Spleen (tissue), 7 donors: ENCODE measurements around the gene CPHXL2.

Source experiments
- POLR2A ChIP-seq, 3 donors: fragments of 450-650 bp; IDR thresholded peaks; one replicate each; pipeline ENCODE4 v1.5.1; 2017; ENCODE audit warnings: antibody characterized with exemption in 3 of 3, mild to moderate bottlenecking in 1 of 3
- TF ChIP-seq, protein P1 (sequence below), 11 experiments: fragments of 200-600 bp in 7 of 11; fragments of 450-650 bp in 4 of 11; sonication (generic) in 4 of 11; IDR thresholded peaks in 8 of 11; conservative IDR thresholded peaks in 3 of 11; 1 replicate in 7 of 11; 2 replicates in 4 of 11; pipeline versions ENCODE4 v1.4.0 to v1.8.0; 2016 to 2021; ENCODE audit warnings: antibody characterized with exemption in 11 of 11, inconsistent platforms in 4 of 11, mild to moderate bottlenecking in 1 of 11
- donor health status: DM: no; HTN: no; CAD: no; lungs with moderate emphysema.
- donor health status: DM: no; HTN: no; CAD: no.
- donor health status: DM: no; HTN: no; CAD: no.

DNA sequence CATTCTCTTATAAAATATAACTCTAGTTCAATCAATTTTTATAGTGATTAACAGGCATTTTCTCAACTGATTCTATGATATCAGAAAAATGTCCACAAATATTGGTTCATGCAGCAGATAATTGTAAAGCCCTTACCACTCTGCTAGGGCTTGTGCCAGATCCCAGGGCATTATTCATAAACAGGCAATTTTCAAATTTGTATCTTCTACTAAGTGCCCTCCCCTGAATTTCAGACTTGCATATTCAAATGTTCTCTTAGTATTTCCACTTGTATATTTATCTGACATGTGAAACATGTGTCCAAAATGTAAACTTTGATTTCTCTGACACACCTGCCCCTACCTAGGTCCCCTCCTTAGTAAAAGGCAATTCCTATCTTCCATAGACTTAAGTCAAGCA lies 9.3 kb downstream of the CPHXL2 start:
- TF ChIP-seq, protein P1, sequence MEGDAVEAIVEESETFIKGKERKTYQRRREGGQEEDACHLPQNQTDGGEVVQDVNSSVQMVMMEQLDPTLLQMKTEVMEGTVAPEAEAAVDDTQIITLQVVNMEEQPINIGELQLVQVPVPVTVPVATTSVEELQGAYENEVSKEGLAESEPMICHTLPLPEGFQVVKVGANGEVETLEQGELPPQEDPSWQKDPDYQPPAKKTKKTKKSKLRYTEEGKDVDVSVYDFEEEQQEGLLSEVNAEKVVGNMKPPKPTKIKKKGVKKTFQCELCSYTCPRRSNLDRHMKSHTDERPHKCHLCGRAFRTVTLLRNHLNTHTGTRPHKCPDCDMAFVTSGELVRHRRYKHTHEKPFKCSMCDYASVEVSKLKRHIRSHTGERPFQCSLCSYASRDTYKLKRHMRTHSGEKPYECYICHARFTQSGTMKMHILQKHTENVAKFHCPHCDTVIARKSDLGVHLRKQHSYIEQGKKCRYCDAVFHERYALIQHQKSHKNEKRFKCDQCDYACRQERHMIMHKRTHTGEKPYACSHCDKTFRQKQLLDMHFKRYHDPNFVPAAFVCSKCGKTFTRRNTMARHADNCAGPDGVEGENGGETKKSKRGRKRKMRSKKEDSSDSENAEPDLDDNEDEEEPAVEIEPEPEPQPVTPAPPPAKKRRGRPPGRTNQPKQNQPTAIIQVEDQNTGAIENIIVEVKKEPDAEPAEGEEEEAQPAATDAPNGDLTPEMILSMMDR (IDR thresholded peaks at IDR 0.05 in 8 of 11, conservative IDR thresholded peaks at IDR 0.05 in 3 of 11) = no peak
- TF ChIP-seq POLR2A (IDR thresholded peaks at IDR 0.05) = no peak
